A549 (cell line): Measurements from ENCODE around the gene MFAP4. TPM values are rescaled to one million over a fixed set of nuclear protein-coding genes. Genes with fewer than 3 reads are reported as not detected.

Experiments
- ATAC-seq, 2 experiments: fragments of 200-7000 bp in 1 of 2; fragments of >200 bp in 1 of 2; cut with Nextera tagmentation in 1 of 2; cut with Tn5 transposase in 1 of 2; 3 replicates each; pipeline versions ENCODE4 v1.8.0 to v1.9.1; 2018 to 2020; ENCODE audit warnings: mild to moderate bottlenecking in 1 of 2, moderate library complexity in 1 of 2
- CTCF ChIA-PET: fragments of 300-600 bp; sonication (Branson Sonifier 250); formaldehyde crosslinking; extraction: SDS; loops from one replicate; lab custom pipeline; 2021; ENCODE audit warnings: antibody characterized with exemption, inconsistent platforms; lab: Yijun Ruan, JAX
- POLR2A ChIA-PET: fragments of 350-600 bp; formaldehyde crosslinking; extraction: SDS; loops from one replicate; lab custom pipeline; 2021; ENCODE audit warnings: antibody characterized with exemption, inconsistent platforms; lab: Yijun Ruan, JAX
- DNase-seq, 2 experiments: peaks; one replicate each; pipeline versions ENCODE4 v3.0.0 to v3.0.0-alpha.2; 2011 to 2016; ENCODE audit warnings: low read depth in 1 of 2, low spot score in 1 of 2
- FAIRE-seq: peaks from 2 replicates; lab custom pipeline; 2011; peaks lifted over from hg19 to GRCh38; lab: Jason Lieb, UNC
- H3K27ac ChIP-seq, 2 experiments: fragments of >200 bp; sonication (Bioruptor Twin); formaldehyde crosslinking; 3 replicates each; pipeline ENCODE4 v1.5.1; 2016 to 2017
- H3K4me1 ChIP-seq: fragments of >200 bp; sonication (Bioruptor Twin); formaldehyde crosslinking; 3 replicates; pipeline ENCODE4 v1.6.1; 2016
- H3K4me2 ChIP-seq: fragments of >200 bp; sonication (Bioruptor Twin); formaldehyde crosslinking; 3 replicates; pipeline ENCODE4 v1.6.1; 2016
- H3K4me3 ChIP-seq: fragments of >200 bp; sonication (Bioruptor Twin); formaldehyde crosslinking; 3 replicates; pipeline ENCODE4 v1.5.1; 2016
- H3K9me3 ChIP-seq: fragments of >200 bp; sonication (Bioruptor Twin); formaldehyde crosslinking; 3 replicates; pipeline ENCODE4 v1.6.1; 2016
- CHD4 ChIP-seq: fragments of 200-600 bp; sonication (generic); IDR thresholded peaks from 2 replicates; pipeline ENCODE4 v1.6.1; 2016; ENCODE audit warnings: antibody characterized with exemption, mild to moderate bottlenecking, borderline replicate concordance
- EHF ChIP-seq: fragments of 250-450 bp; sonication (Bioruptor Pico); IDR thresholded peaks from 2 replicates; pipeline ENCODE4 v1.5.0; 2020; ENCODE audit warnings: mild to moderate bottlenecking
- EHMT2 ChIP-seq: fragments of 200-600 bp; sonication (generic); IDR thresholded peaks from 2 replicates; pipeline ENCODE4 v1.6.1; 2016; ENCODE audit warnings: antibody characterized with exemption, low read depth, mild to moderate bottlenecking, moderate library complexity
- EP300 ChIP-seq, 2 experiments: fragments of >200 bp; sonication (Bioruptor Twin); formaldehyde crosslinking; IDR thresholded peaks; 2 replicates in 1 of 2; 3 replicates in 1 of 2; pipeline ENCODE4 v1.6.1; 2016 to 2017
- FOXS1 ChIP-seq: fragments of 250-450 bp; sonication (Bioruptor Pico); IDR thresholded peaks from 2 replicates; pipeline ENCODE4 v1.5.0; 2020; ENCODE audit warnings: mild to moderate bottlenecking, moderate library complexity
- HDAC2 ChIP-seq: fragments of 200-600 bp; sonication (generic); IDR thresholded peaks from 2 replicates; pipeline ENCODE4 v1.6.1; 2016
- HEYL ChIP-seq: fragments of 250-450 bp; sonication (Bioruptor Pico); IDR thresholded peaks from 2 replicates; pipeline ENCODE4 v1.8.0; 2021; ENCODE audit warnings: mild to moderate bottlenecking, moderate library complexity
- HOXB13 ChIP-seq: fragments of 250-450 bp; sonication (Bioruptor Pico); IDR thresholded peaks from 2 replicates; pipeline ENCODE4 v1.5.0; 2020; ENCODE audit warnings: low read depth, mild to moderate bottlenecking, moderate library complexity
- HOXB5 ChIP-seq: fragments of 250-450 bp; sonication (Bioruptor Pico); IDR thresholded peaks from 2 replicates; pipeline ENCODE4 v1.5.0; 2020; ENCODE audit warnings: mild to moderate bottlenecking, moderate library complexity
- KDM5A ChIP-seq: fragments of 200-600 bp; sonication (generic); IDR thresholded peaks from 2 replicates; pipeline ENCODE4 v1.6.1; 2016; ENCODE audit warnings: antibody characterized with exemption, mild to moderate bottlenecking
- MAZ ChIP-seq: fragments of 150-350 bp; IDR thresholded peaks from 2 replicates; pipeline ENCODE4 v1.6.1; 2014; ENCODE audit warnings: antibody characterized with exemption, low read depth, low read length, borderline replicate concordance
- PHF8 ChIP-seq: fragments of 200-600 bp; sonication (generic); IDR thresholded peaks from 2 replicates; pipeline ENCODE4 v1.6.1; 2016; ENCODE audit warnings: low read depth, mild to moderate bottlenecking, antibody characterized with exemption, moderate library complexity, borderline replicate concordance
- POLR2A ChIP-seq: IDR thresholded peaks from 2 replicates; pipeline ENCODE4 v1.6.1; 2012; ENCODE audit warnings: mild to moderate bottlenecking, low read length
- POLR2AphosphoS2 ChIP-seq: conservative IDR thresholded peaks from 2 replicates; pipeline ENCODE4 v1.6.1; 2012; ENCODE audit warnings: low read length, improper control_type of control experiment, inconsistent platforms
- RAD21 ChIP-seq, 2 experiments: fragments of >200 bp in 1 of 2; sonication (Bioruptor Twin) in 1 of 2; formaldehyde crosslinking in 1 of 2; IDR thresholded peaks in 1 of 2; conservative IDR thresholded peaks in 1 of 2; 2 replicates in 1 of 2; 3 replicates in 1 of 2; pipeline ENCODE4 v1.6.1; 2012 to 2018; ENCODE audit warnings: inconsistent platforms in 1 of 2
- RARB ChIP-seq: fragments of 250-450 bp; sonication (Bioruptor Pico); IDR thresholded peaks from 2 replicates; pipeline ENCODE4 v1.8.0; 2021; ENCODE audit warnings: mild to moderate bottlenecking, moderate library complexity
- TFCP2L1 ChIP-seq: fragments of 250-450 bp; sonication (Bioruptor Pico); IDR thresholded peaks from 2 replicates; pipeline ENCODE4 v1.5.0; 2021; ENCODE audit warnings: mild to moderate bottlenecking
- ZSCAN20 ChIP-seq: fragments of 250-450 bp; sonication (Bioruptor Pico); IDR thresholded peaks from 2 replicates; pipeline ENCODE4 v1.8.0; 2022; ENCODE audit warnings: mild to moderate bottlenecking, moderate library complexity
- WGBS: methylation state at CpG from one replicate; pipeline ENCODE4 v1.1.6; 2017; ENCODE audit errors: missing lambda C conversion rate; 5-methylcytosine and 5-hydroxymethylcytosine counted together
- polyA plus RNA-seq, 4 experiments: library from polyadenylated mRNA; depleted of rRNA in 3 of 4; stranded (reverse); fragments of >200 nt; fragmentation: RNase III in 1 of 4; extraction: RNeasy Plus Mini Kit Qiagen cat#74134 plus additional on column Dnase treatment in 1 of 4; gene quantifications; 2 replicates in 3 of 4; 3 replicates in 1 of 4; pipeline ENCODE4 v1.2.3, GENCODE V29; 2011 to 2017
- TF ChIP-seq, protein P1 (sequence below): IDR thresholded peaks from 2 replicates; pipeline ENCODE4 v1.6.1; 2012
- TF ChIP-seq, protein P2 (sequence below): fragments of 250-450 bp; sonication (Bioruptor Pico); IDR thresholded peaks from 2 replicates; pipeline ENCODE4 v1.5.0; 2021; ENCODE audit warnings: mild to moderate bottlenecking, moderate library complexity, borderline replicate concordance
- TF ChIP-seq, protein P3 (sequence below): fragments of 450-650 bp; IDR thresholded peaks from 2 replicates; pipeline ENCODE4 v1.6.1; 2014; ENCODE audit warnings: antibody characterized with exemption
- TF ChIP-seq, protein P4 (sequence below): fragments of 200-600 bp; sonication (generic); IDR thresholded peaks from 2 replicates; pipeline ENCODE4 v1.6.1; 2016; ENCODE audit warnings: antibody characterized with exemption, mild to moderate bottlenecking, moderate library complexity
- TF ChIP-seq, protein P5 (sequence below): fragments of 150-350 bp; IDR thresholded peaks from 2 replicates; pipeline ENCODE4 v1.6.1; 2014; ENCODE audit warnings: low read depth, mild to moderate bottlenecking, low read length
- TF ChIP-seq, protein P6 (sequence below): fragments of >200 bp; sonication (Bioruptor Twin); formaldehyde crosslinking; IDR thresholded peaks from 2 replicates; pipeline ENCODE4 v1.6.1; 2016

The MFAP4 gene
- polyA plus RNA-seq, 2 of the 4 experiments (the other 2 are of a cell fraction) = 0.13 TPM; not detected in 1

DNA sequence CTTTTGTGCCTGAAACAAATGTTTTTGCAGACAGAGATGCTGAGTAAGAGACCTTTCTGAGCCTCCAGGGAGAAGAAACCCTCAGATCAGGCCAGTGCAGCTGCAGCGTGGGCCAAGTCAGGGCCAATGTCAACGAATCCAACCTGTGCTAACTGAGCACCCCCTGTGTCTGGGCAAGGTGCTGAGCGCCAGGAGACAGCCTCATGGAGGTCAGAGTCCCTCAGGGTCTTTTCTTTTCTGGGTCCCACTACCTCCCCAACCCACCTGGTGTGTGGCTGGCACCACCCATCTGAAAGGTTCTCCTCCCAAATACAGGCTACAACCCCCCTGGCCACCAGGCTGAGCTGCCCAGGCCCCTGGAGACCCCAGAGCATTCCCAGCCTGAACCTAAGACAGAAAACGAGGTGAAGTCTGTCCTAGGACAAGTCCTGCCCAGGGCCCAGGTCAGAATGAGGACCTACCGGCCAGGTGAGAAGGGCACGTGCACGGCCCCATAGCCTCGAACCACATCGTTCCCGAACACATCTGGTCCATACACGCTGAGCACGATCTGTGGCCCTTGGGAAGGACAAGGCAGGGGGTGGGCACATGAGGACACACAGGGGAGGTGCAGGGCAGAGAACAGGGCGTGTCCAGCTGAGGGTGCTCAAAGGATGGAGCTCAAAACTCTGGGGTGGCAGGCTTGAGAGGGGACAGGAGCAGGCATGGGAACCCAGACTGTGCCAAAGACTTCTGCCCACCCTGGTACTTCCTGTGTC lies 39.5 kb downstream of the MFAP4 start:
- H3K4me1 ChIP-seq = peaks cover 35% of the 10 kb centered on the region
- H3K4me2 ChIP-seq = peak overlapping the region; percentile 64
- 81% methylated on average over 13 of the region's 13 CpGs for WGBS
- DNase-seq (no peak), ATAC-seq (peak; percentile 20 to 32; a peak in 5 of 6 replicates), FAIRE-seq (peak; percentile 89)
- H3K27ac ChIP-seq = peak overlapping the region; percentile 86 to 93
- no peak overlapping the region for H3K4me3 ChIP-seq
- POLR2A ChIA-PET = interaction anchor here (1.0 to 1.8 kb wide), 4 partner anchors 9 to 30 kb away, joined by 3 to 5 read pairs (median 3); partner anchors contain the start of gene MAPK7
- TF ChIP-seq HOXB5 = no peak
- TF ChIP-seq, protein P1, sequence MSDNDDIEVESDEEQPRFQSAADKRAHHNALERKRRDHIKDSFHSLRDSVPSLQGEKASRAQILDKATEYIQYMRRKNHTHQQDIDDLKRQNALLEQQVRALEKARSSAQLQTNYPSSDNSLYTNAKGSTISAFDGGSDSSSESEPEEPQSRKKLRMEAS = no peak
- TF ChIP-seq EHF (CRISPR knock-in tag) = no peak
- TF ChIP-seq, protein P2, sequence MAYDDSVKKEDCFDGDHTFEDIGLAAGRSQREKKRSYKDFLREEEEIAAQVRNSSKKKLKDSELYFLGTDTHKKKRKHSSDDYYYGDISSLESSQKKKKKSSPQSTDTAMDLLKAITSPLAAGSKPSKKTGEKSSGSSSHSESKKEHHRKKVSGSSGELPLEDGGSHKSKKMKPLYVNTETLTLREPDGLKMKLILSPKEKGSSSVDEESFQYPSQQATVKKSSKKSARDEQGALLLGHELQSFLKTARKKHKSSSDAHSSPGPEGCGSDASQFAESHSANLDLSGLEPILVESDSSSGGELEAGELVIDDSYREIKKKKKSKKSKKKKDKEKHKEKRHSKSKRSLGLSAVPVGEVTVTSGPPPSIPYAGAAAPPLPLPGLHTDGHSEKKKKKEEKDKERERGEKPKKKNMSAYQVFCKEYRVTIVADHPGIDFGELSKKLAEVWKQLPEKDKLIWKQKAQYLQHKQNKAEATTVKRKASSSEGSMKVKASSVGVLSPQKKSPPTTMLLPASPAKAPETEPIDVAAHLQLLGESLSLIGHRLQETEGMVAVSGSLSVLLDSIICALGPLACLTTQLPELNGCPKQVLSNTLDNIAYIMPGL (CRISPR knock-in tag) = no peak
- TF ChIP-seq RARB (CRISPR knock-in tag) = no peak
- TF ChIP-seq MAZ = no peak
- TF ChIP-seq RAD21 (conservative IDR thresholded peaks at IDR 0.05 in 1 of 2, IDR thresholded peaks at IDR 0.05 in 1 of 2) = no peak
- TF ChIP-seq HOXB13 (CRISPR knock-in tag) = no peak
- no peak for TF ChIP-seq HEYL
- no peak for TF ChIP-seq FOXS1 (CRISPR knock-in tag)
- no peak for TF ChIP-seq POLR2AphosphoS2
- TF ChIP-seq, protein P3, sequence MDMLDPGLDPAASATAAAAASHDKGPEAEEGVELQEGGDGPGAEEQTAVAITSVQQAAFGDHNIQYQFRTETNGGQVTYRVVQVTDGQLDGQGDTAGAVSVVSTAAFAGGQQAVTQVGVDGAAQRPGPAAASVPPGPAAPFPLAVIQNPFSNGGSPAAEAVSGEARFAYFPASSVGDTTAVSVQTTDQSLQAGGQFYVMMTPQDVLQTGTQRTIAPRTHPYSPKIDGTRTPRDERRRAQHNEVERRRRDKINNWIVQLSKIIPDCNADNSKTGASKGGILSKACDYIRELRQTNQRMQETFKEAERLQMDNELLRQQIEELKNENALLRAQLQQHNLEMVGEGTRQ = no peak
- CTCF ChIA-PET = interaction anchor here (0.6 to 2.4 kb wide), 6 partner anchors 9 to 419 kb away, joined by 3 to 19 read pairs (median 4); partner anchors contain the start of gene B9D1
- no peaks in the 10 kb centered on the region for H3K9me3 ChIP-seq

DNA sequence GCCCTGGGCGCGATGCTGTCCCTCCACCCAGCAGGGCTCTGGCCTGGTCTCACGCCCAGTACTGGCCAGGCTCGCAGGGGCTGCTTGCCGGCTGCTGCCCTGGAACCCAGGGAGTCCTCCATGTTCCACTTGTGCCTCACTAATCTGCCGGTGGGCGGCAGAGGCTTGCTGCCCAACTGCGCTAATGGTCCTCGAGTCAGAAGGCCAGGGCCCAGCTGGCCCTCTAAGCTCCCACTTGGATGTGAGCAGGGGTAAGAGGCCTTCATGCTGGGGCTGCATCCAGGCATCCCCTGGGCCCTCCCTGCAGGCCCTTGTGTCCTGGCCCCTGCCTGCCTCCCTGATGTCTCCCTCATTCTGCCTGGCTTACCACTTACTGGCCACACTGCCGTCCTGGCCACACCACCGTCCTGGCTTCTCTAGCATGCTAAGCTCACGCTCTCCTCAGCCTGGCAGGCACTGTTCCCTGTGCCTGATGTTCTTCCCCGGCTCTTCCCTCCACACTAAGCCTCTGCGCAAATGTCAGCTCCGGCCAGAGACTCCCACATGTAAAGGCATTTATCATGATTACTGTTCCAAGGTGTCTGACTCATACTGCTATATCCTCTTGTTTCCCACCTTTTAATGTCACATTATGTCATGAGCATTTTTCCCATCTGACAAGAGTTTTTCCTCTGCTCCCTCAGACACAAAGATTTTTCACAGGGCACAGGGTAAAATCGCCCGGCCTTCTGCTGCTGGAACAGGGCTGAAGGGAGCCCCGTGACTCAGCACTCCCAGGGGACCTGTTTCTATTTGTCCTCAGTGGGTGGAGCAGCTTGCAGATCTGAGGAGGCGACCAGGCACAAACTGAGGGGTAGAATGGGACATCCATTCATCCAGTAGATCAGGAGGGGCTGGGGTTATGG lies 40.4 kb downstream of the MFAP4 start:
- POLR2A ChIA-PET = interaction anchor here (1.0 to 1.8 kb wide), 4 partner anchors 8 to 31 kb away, joined by 3 to 5 read pairs (median 3); partner anchors contain the start of gene MAPK7
- WGBS = 55% methylated on average over 19 of the region's 19 CpGs
- peak; percentile 84 to 94 for DNase-seq
- TF ChIP-seq KDM5A (no peak), PHF8 (no peak), TFCP2L1 (CRISPR knock-in tag) (0 out of 2 replicates have a peak, but pooled peaks have one; percentile 32), HDAC2 (no peak), ZSCAN20 (CRISPR knock-in tag) (no peak), EP300 (IDR thresholded peaks at IDR 0.05) (no peak), POLR2A (peak; percentile 3; the same call in 1 of the 2 replicates), EHMT2 (no peak), MAZ (no peak), CHD4 (no peak)
- TF ChIP-seq, protein P4, sequence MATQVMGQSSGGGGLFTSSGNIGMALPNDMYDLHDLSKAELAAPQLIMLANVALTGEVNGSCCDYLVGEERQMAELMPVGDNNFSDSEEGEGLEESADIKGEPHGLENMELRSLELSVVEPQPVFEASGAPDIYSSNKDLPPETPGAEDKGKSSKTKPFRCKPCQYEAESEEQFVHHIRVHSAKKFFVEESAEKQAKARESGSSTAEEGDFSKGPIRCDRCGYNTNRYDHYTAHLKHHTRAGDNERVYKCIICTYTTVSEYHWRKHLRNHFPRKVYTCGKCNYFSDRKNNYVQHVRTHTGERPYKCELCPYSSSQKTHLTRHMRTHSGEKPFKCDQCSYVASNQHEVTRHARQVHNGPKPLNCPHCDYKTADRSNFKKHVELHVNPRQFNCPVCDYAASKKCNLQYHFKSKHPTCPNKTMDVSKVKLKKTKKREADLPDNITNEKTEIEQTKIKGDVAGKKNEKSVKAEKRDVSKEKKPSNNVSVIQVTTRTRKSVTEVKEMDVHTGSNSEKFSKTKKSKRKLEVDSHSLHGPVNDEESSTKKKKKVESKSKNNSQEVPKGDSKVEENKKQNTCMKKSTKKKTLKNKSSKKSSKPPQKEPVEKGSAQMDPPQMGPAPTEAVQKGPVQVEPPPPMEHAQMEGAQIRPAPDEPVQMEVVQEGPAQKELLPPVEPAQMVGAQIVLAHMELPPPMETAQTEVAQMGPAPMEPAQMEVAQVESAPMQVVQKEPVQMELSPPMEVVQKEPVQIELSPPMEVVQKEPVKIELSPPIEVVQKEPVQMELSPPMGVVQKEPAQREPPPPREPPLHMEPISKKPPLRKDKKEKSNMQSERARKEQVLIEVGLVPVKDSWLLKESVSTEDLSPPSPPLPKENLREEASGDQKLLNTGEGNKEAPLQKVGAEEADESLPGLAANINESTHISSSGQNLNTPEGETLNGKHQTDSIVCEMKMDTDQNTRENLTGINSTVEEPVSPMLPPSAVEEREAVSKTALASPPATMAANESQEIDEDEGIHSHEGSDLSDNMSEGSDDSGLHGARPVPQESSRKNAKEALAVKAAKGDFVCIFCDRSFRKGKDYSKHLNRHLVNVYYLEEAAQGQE = no peak
- TF ChIP-seq, protein P5, sequence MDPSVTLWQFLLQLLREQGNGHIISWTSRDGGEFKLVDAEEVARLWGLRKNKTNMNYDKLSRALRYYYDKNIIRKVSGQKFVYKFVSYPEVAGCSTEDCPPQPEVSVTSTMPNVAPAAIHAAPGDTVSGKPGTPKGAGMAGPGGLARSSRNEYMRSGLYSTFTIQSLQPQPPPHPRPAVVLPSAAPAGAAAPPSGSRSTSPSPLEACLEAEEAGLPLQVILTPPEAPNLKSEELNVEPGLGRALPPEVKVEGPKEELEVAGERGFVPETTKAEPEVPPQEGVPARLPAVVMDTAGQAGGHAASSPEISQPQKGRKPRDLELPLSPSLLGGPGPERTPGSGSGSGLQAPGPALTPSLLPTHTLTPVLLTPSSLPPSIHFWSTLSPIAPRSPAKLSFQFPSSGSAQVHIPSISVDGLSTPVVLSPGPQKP = no peak
- TF ChIP-seq, protein P3 = 0 out of 2 replicates have a peak, but pooled peaks have one; percentile 6
- TF ChIP-seq, protein P6, sequence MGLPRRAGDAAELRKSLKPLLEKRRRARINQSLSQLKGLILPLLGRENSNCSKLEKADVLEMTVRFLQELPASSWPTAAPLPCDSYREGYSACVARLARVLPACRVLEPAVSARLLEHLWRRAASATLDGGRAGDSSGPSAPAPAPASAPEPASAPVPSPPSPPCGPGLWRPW = no peak

More for the DNA sequence above, 40.4 kb downstream of the MFAP4 start:
- FAIRE-seq (peak; percentile 74), ATAC-seq (peak; percentile 73 to 84)
- H3K4me2 ChIP-seq = peak overlapping the region; percentile 64
- CTCF ChIA-PET = interaction anchor here (0.6 to 2.4 kb wide), 6 partner anchors 8 to 419 kb away, joined by 4 to 19 read pairs (median 6); partner anchors contain the start of gene B9D1
- peak overlapping the region; percentile 86 to 93 for H3K27ac ChIP-seq
- H3K4me3 ChIP-seq = no peak overlapping the region
- no peaks in the 10 kb centered on the region for H3K9me3 ChIP-seq
- H3K4me1 ChIP-seq = peaks cover 35% of the 10 kb centered on the region
